ENCODE measurements around the gene ADK.

ADK gene

DNA sequence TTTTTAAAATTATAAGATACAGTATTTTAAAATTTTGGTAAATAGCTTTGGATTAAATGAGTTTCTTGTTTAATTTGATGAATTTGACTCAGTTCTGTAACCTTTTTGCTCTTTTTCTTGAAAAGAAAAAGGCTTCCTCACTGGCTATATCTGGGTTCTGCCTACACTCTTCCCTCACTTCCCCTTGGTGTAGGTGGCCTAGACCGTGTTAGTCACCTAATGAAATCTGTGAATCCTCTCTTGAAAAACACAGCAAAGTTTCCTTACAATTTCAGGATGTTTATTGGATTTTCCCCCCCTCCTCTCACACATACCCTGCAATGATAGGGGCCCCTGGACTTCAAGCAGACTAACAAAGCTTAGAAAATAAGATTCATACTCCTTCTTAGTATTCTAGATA is 231.6 kb downstream of the ADK start:
- H3K4me3 ChIP-seq (ENCODE audit: low read depth, low read length), result no peak overlapping the region
- no peak overlapping the region for H3K9ac ChIP-seq (ENCODE audit: low read depth, low read length)
- H3K36me3 ChIP-seq (ENCODE audit: control insufficient read depth, insufficient read depth, low read length), result no peaks in the 10 kb centered on the region
- H3K9me3 ChIP-seq (ENCODE audit: control insufficient read depth, insufficient read depth, low read length), result no peaks in the 10 kb centered on the region
- no peaks in the 10 kb centered on the region for H3K27me3 ChIP-seq (ENCODE audit: control insufficient read depth, insufficient read depth, low read length)
- no peaks in the 10 kb centered on the region for H3K4me1 ChIP-seq (ENCODE audit: control insufficient read depth, insufficient read depth, low read length)

- H3K9ac ChIP-seq (ENCODE audit: low read depth, low read length), result no peak overlapping the region
- no peaks in the 10 kb centered on the region for H3K36me3 ChIP-seq (ENCODE audit: control insufficient read depth, insufficient read depth, low read length)
Observed at GRCh38 chr10:74383642-74384041, 232.6 kb downstream of the ADK start.

DNA sequence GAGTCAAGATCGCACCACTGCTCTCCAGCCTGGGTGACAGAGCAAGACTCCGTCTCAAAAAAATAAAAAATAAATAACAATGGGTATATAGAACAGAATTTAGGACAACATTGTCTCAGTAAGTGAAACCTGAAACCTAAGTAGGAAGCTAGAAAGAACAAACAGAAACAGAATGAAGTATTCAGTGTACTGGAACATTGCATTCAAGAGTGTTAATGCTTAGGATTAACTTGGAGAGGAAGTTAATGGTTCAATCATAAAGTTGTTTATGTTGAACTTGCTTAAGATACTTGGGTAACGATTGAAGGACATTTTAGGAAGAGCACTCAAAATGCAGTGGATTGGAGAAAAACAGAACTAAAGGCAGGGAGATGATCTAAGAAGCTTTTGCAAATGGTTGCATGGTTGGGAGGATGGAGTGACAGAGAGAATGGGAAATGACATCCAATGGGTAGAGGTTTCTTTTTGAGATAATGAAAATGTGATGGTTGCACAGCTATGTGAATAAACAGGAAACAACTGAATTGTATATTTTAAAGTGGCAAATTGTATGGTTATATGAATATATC is 233.7 kb downstream of the ADK start:
- H3K9ac ChIP-seq (ENCODE audit: low read depth, low read length), result no peak overlapping the region
- no peak overlapping the region for H3K4me3 ChIP-seq (ENCODE audit: low read depth, low read length)

More at GRCh38 chr10:74383642-74384041, 232.6 kb downstream of the ADK start:
- no peak overlapping the region for H3K4me3 ChIP-seq (ENCODE audit: low read depth, low read length)
- no peaks in the 10 kb centered on the region for H3K4me1 ChIP-seq (ENCODE audit: control insufficient read depth, insufficient read depth, low read length)
- no peaks in the 10 kb centered on the region for H3K9me3 ChIP-seq (ENCODE audit: control insufficient read depth, insufficient read depth, low read length)
- H3K27me3 ChIP-seq (ENCODE audit: control insufficient read depth, insufficient read depth, low read length), result no peaks in the 10 kb centered on the region

GRCh38 chr10:74388801-74389200 is 237.8 kb downstream of the ADK start:
- Histone ChIP-seq H3K9me3 (ENCODE audit: control insufficient read depth, insufficient read depth, low read length) (no peaks in the 10 kb centered on the region), H3K4me1 (ENCODE audit: control insufficient read depth, insufficient read depth, low read length) (no peaks in the 10 kb centered on the region), H3K27me3 (ENCODE audit: control insufficient read depth, insufficient read depth, low read length) (no peaks in the 10 kb centered on the region), H3K36me3 (ENCODE audit: control insufficient read depth, insufficient read depth, low read length) (no peaks in the 10 kb centered on the region), H3K4me3 (ENCODE audit: low read depth, low read length) (no peak overlapping the region), H3K9ac (ENCODE audit: low read depth, low read length) (no peak overlapping the region)

More for the DNA sequence above, 233.7 kb downstream of the ADK start:
- no peaks in the 10 kb centered on the region for H3K4me1 ChIP-seq (ENCODE audit: control insufficient read depth, insufficient read depth, low read length)
- no peaks in the 10 kb centered on the region for H3K36me3 ChIP-seq (ENCODE audit: control insufficient read depth, insufficient read depth, low read length)
- no peaks in the 10 kb centered on the region for H3K27me3 ChIP-seq (ENCODE audit: control insufficient read depth, insufficient read depth, low read length)
- H3K9me3 ChIP-seq (ENCODE audit: control insufficient read depth, insufficient read depth, low read length), result no peaks in the 10 kb centered on the region

- Histone ChIP-seq H3K36me3 (ENCODE audit: control insufficient read depth, insufficient read depth, low read length) (no peaks in the 10 kb centered on the region), H3K9ac (ENCODE audit: low read depth, low read length) (no peak overlapping the region), H3K4me3 (ENCODE audit: low read depth, low read length) (no peak overlapping the region), H3K4me1 (ENCODE audit: control insufficient read depth, insufficient read depth, low read length) (no peaks in the 10 kb centered on the region), H3K9me3 (ENCODE audit: control insufficient read depth, insufficient read depth, low read length) (no peaks in the 10 kb centered on the region), H3K27me3 (ENCODE audit: control insufficient read depth, insufficient read depth, low read length) (no peaks in the 10 kb centered on the region)
Observed at GRCh38 chr10:74391786-74392185, 240.8 kb downstream of the ADK start.

DNA sequence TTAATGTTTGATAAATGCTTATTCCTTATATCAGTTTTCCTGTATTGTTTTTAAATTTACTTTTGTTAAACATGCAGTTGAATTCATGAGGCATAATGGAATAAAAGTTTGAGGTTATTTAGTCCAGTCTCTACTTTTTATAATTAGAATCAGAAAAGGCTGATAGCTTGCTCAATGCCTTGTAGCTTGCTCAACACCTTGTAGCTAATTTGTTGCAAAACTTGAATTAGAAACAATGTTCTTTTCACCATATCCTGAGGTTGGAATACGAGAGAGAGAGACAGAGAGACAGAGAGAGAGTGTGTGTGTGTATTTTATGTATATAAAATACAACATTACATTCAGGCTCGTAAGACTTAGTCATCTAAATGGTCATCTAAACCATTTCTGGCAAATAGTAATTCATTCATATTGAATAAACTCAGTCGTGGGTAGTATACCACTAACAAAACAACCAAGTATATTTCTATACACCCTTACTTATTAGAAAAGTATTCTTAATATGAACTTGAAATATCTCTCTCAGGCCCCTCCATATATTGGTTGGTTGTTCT is 243.5 kb downstream of the ADK start:
- Histone ChIP-seq H3K36me3 (ENCODE audit: control insufficient read depth, insufficient read depth, low read length) (no peaks in the 10 kb centered on the region), H3K9me3 (ENCODE audit: control insufficient read depth, insufficient read depth, low read length) (no peaks in the 10 kb centered on the region), H3K9ac (ENCODE audit: low read depth, low read length) (no peak overlapping the region), H3K27me3 (ENCODE audit: control insufficient read depth, insufficient read depth, low read length) (no peaks in the 10 kb centered on the region), H3K4me3 (ENCODE audit: low read depth, low read length) (no peak overlapping the region), H3K4me1 (ENCODE audit: control insufficient read depth, insufficient read depth, low read length) (no peaks in the 10 kb centered on the region)

DNA sequence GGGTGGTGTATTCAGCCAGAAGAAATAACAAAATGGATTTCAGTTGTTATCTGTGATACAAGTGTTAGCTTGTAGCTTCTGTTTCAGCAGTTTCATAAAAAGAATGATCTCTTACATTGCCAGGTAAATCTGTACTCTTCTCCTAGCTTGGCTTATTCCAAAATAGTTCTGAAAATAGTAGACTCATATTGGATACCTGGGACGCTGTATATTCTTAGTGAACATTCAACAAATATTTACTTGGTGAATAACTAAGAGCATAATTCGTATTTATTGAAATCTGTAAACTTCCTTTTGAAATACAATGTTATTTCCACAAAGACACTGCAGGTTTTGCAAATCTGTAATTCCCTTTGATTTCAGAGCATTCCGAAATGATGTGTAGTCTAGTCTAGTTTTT is 249.2 kb downstream of the ADK start:
- Histone ChIP-seq H3K4me3 (ENCODE audit: low read depth, low read length) (no peak overlapping the region), H3K9ac (ENCODE audit: low read depth, low read length) (no peak overlapping the region), H3K9me3 (ENCODE audit: control insufficient read depth, insufficient read depth, low read length) (no peaks in the 10 kb centered on the region), H3K36me3 (ENCODE audit: control insufficient read depth, insufficient read depth, low read length) (no peaks in the 10 kb centered on the region), H3K27me3 (ENCODE audit: control insufficient read depth, insufficient read depth, low read length) (no peaks in the 10 kb centered on the region), H3K4me1 (ENCODE audit: control insufficient read depth, insufficient read depth, low read length) (no peaks in the 10 kb centered on the region)

DNA sequence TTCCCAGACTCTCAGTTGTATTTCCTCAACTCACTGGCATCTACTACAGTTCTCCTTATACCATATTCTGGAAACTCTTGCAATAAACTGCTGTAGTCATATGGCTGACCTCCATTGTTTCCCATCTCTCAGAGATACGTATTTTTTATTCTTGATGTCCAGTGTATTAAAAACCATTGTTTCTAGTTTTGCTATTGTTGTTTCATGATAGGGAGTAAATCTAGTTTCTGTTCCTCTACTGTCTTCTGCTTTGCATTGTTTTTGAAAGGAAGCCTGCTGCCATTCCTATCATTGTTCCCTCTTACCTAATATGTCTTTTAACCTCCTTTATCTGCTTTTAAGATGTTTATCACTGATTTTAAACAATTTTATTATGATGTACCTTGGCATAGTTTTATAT is 255.0 kb downstream of the ADK start:
- Histone ChIP-seq H3K4me3 (ENCODE audit: low read depth, low read length) (no peak overlapping the region), H3K9ac (ENCODE audit: low read depth, low read length) (no peak overlapping the region), H3K4me1 (ENCODE audit: control insufficient read depth, insufficient read depth, low read length) (no peaks in the 10 kb centered on the region), H3K9me3 (ENCODE audit: control insufficient read depth, insufficient read depth, low read length) (no peaks in the 10 kb centered on the region), H3K27me3 (ENCODE audit: control insufficient read depth, insufficient read depth, low read length) (no peaks in the 10 kb centered on the region), H3K36me3 (ENCODE audit: control insufficient read depth, insufficient read depth, low read length) (peaks cover 3% of the 10 kb centered on the region)

DNA sequence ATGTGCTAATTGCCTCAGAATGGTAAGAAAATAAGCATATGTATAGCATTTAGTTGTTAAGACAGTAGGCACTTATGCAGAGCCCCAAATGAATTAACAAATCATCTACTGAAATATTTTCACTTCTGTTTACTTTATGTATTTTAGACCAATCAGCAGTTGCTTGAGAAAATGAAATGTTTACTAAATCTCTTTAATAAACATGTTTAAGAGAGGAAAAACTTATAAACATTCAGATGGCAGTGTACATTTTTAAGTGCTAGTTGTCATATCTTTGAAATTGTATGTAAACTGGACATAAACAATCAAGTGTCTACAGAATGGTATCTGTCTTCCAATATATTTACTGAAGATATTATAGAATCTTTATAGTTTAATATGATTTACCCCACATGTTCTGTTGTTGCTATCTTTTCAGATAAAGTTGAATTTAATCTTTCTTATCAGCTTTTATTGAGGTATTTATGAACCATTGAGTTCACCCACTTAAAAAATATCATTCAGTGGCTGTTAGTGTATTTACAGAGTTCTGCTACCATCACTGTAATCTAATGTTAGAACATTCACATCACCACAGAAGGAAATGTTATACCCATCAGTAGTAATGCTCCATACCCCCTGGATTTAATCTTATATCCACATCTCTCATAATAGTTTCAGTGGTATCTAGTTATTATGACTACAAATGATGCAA is 264.3 kb downstream of the ADK start:
- H3K4me3 ChIP-seq (ENCODE audit: low read depth, low read length), result no peak overlapping the region
- no peaks in the 10 kb centered on the region for H3K9me3 ChIP-seq (ENCODE audit: control insufficient read depth, insufficient read depth, low read length)
- H3K27me3 ChIP-seq (ENCODE audit: control insufficient read depth, insufficient read depth, low read length), result no peaks in the 10 kb centered on the region
- H3K36me3 ChIP-seq (ENCODE audit: control insufficient read depth, insufficient read depth, low read length), result peaks cover 2% of the 10 kb centered on the region
- peaks cover 19% of the 10 kb centered on the region for H3K4me1 ChIP-seq (ENCODE audit: control insufficient read depth, insufficient read depth, low read length)
- H3K9ac ChIP-seq (ENCODE audit: low read depth, low read length), result no peak overlapping the region

GRCh38 chr10:74417397-74417796 is 266.4 kb downstream of the ADK start:
- Histone ChIP-seq H3K9ac (ENCODE audit: low read depth, low read length) (no peak overlapping the region), H3K9me3 (ENCODE audit: control insufficient read depth, insufficient read depth, low read length) (no peaks in the 10 kb centered on the region), H3K4me3 (ENCODE audit: low read depth, low read length) (no peak overlapping the region), H3K36me3 (ENCODE audit: control insufficient read depth, insufficient read depth, low read length) (no peaks in the 10 kb centered on the region), H3K27me3 (ENCODE audit: control insufficient read depth, insufficient read depth, low read length) (no peaks in the 10 kb centered on the region), H3K4me1 (ENCODE audit: control insufficient read depth, insufficient read depth, low read length) (peaks cover 34% of the 10 kb centered on the region)

GRCh38 chr10:74418285-74418872 is 267.4 kb downstream of the ADK start:
- no peak overlapping the region for H3K4me3 ChIP-seq (ENCODE audit: low read depth, low read length)
- H3K9me3 ChIP-seq (ENCODE audit: control insufficient read depth, insufficient read depth, low read length), result no peaks in the 10 kb centered on the region
- H3K4me1 ChIP-seq (ENCODE audit: control insufficient read depth, insufficient read depth, low read length), result peaks cover 34% of the 10 kb centered on the region
- no peak overlapping the region for H3K9ac ChIP-seq (ENCODE audit: low read depth, low read length)
- no peaks in the 10 kb centered on the region for H3K36me3 ChIP-seq (ENCODE audit: control insufficient read depth, insufficient read depth, low read length)
- no peaks in the 10 kb centered on the region for H3K27me3 ChIP-seq (ENCODE audit: control insufficient read depth, insufficient read depth, low read length)

- no peaks in the 10 kb centered on the region for H3K9me3 ChIP-seq (ENCODE audit: control insufficient read depth, insufficient read depth, low read length)
- H3K9ac ChIP-seq (ENCODE audit: low read depth, low read length), result no peak overlapping the region
- peaks cover 34% of the 10 kb centered on the region for H3K4me1 ChIP-seq (ENCODE audit: control insufficient read depth, insufficient read depth, low read length)
- no peaks in the 10 kb centered on the region for H3K27me3 ChIP-seq (ENCODE audit: control insufficient read depth, insufficient read depth, low read length)
- no peak overlapping the region for H3K4me3 ChIP-seq (ENCODE audit: low read depth, low read length)
- H3K36me3 ChIP-seq (ENCODE audit: control insufficient read depth, insufficient read depth, low read length), result no peaks in the 10 kb centered on the region
Observed at GRCh38 chr10:74419491-74419951, 268.5 kb downstream of the ADK start.

Data from iPS-15b (cell line).